ENCODE results near the gene SBF2. TPM values are rescaled to one million over a fixed set of nuclear protein-coding genes. Genes with fewer than 3 reads are reported as not detected.

The SBF2 gene
- total RNA-seq, 4 donors from 2014 or later, result 19.3 to 28.1 (median 25.8) TPM

DNA sequence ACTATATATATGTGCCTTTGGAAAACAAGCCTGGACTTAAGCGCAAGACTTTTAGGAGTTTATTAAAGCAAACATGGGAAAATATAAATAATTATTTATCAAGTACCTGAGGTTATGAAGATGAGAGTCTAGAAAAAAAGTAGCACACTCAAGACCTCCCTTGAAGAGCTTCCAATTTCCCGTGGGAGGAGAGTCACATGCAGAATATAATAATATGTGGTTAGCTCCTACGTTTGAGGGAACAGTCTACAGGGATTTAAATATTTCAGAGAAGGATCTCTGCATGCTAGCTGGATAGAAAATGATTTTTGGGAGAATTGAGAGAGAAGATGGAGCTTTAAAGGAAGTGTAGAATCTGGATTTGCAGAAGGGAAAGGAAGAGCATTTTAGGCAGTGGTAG lies 446.4 kb downstream of the SBF2 start:
- ATAC-seq (no peak), DNase-seq (no peak)
- TF ChIP-seq, protein P1, sequence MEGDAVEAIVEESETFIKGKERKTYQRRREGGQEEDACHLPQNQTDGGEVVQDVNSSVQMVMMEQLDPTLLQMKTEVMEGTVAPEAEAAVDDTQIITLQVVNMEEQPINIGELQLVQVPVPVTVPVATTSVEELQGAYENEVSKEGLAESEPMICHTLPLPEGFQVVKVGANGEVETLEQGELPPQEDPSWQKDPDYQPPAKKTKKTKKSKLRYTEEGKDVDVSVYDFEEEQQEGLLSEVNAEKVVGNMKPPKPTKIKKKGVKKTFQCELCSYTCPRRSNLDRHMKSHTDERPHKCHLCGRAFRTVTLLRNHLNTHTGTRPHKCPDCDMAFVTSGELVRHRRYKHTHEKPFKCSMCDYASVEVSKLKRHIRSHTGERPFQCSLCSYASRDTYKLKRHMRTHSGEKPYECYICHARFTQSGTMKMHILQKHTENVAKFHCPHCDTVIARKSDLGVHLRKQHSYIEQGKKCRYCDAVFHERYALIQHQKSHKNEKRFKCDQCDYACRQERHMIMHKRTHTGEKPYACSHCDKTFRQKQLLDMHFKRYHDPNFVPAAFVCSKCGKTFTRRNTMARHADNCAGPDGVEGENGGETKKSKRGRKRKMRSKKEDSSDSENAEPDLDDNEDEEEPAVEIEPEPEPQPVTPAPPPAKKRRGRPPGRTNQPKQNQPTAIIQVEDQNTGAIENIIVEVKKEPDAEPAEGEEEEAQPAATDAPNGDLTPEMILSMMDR (IDR thresholded peaks at IDR 0.05 in 4 of 5, conservative IDR thresholded peaks at IDR 0.05 in 1 of 5), result no peak
- no peak for TF ChIP-seq POLR2A (IDR thresholded peaks at IDR 0.05)
- Histone ChIP-seq H3K9me3 (no peaks in the 10 kb centered on the region), H3K36me3 (peaks cover 0 to 26% of the 10 kb centered on the region in 2 donors), H3K4me3 (no peak overlapping the region), H3K27me3 (no peaks in the 10 kb centered on the region), H3K27ac (no peak overlapping the region), H3K4me1 (no peaks in the 10 kb centered on the region)
- in situ Hi-C loops (cut with MboI; ENCODE audit: low sequenced_read_pairs in 4 of 4) (no loop called here), intact Hi-C loops (cut with DNase I; ENCODE audit: low total_unique reads) (no loop called here)

DNA sequence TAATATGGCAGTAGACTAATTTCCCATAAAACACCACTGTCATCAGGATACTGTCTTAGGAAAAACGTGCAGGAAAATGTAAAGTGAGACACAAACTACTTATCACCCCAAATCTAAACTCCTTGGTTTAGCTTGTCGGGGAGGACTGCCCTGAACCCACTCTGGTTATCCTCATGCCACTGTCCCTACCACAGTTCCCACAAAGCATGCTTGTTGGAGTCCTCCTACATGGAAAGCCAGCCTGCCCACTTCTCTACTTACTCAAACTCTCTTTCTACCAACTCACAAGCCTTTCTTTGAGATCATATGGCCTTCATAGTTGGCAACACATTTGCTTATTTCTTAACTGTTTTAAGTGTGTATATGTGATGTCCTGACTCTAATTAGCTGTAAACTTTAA lies 451.1 kb downstream of the SBF2 start:
- H3K36me3 ChIP-seq, result peaks cover 0 to 34% of the 10 kb centered on the region in 2 donors

DNA sequence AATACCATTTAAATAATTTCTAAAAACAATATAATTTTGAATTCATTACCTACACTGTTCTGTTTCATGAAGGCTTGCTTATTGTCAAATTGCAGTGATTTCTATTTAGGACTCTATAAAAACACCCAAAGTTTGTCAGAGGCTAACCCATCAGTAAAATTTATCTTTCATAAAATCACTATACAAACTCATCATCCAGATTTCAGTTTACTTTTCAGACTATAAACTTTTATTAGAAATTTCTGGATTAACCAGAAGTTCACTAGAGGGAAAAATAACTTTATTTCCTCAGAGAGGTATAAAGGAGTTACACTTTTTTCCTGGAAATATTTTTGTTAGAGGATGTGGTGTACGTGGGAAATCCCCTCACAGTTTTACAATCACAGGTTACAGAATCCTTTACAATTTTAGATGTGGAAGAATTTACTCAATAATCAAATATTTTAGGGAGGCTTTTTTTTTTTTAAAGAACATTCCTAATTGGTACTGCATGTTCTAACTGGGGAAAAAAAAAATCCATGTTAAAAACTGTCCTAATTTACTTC lies 453.5 kb downstream of the SBF2 start:
- Histone ChIP-seq H3K4me3 (no peak overlapping the region), H3K9me3 (no peaks in the 10 kb centered on the region), H3K27me3 (no peaks in the 10 kb centered on the region), H3K27ac (peak overlapping the region in 1 of 4 donors; percentile 30), H3K36me3 (peaks cover 0 to 23% of the 10 kb centered on the region in 2 donors), H3K4me1 (no peaks in the 10 kb centered on the region)
- TF ChIP-seq, protein P1 (IDR thresholded peaks at IDR 0.05 in 4 of 5, conservative IDR thresholded peaks at IDR 0.05 in 1 of 5), result no peak
- TF ChIP-seq POLR2A (IDR thresholded peaks at IDR 0.05), result no peak
- DNase-seq (no peak), ATAC-seq (peak in 1 of 2 donors; percentile 36)
- intact Hi-C loops (cut with DNase I; ENCODE audit: low total_unique reads), result no loop called here
- in situ Hi-C loops (cut with MboI; ENCODE audit: low sequenced_read_pairs in 4 of 4), result no loop called here

More for the DNA sequence above, 451.1 kb downstream of the SBF2 start:
- H3K9me3 ChIP-seq, result no peaks in the 10 kb centered on the region
- no peaks in the 10 kb centered on the region for H3K27me3 ChIP-seq
- H3K4me1 ChIP-seq, result no peaks in the 10 kb centered on the region
- intact Hi-C loops (cut with DNase I; ENCODE audit: low total_unique reads) (no loop called here), in situ Hi-C loops (cut with MboI; ENCODE audit: low sequenced_read_pairs in 4 of 4) (no loop called here)
- no peak for TF ChIP-seq POLR2A (IDR thresholded peaks at IDR 0.05)
- TF ChIP-seq, protein P1 (IDR thresholded peaks at IDR 0.05 in 4 of 5, conservative IDR thresholded peaks at IDR 0.05 in 1 of 5), result no peak
- H3K27ac ChIP-seq, result no peak overlapping the region
- ATAC-seq, result no peak
- no peak overlapping the region for H3K4me3 ChIP-seq
- no peak for DNase-seq

DNA sequence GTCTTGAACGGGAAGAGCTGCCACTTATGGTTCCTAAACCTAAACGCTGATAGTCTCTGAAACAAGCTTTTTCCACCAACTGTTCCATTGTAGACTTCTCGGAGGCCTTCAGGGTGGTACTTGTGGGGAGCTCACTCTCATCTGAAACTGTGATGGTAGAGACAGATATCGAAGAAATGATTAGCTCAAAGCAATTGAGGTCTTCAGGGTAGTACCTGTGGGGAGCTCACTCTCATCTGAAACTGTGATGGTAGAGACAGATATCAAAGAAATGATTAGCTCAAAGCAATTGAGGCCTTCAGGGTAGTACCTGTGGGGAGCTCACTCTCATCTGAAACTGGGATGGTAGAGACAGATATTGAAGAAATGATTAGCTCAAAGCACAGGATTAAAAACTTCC lies 454.5 kb downstream of the SBF2 start:
- intact Hi-C loops (cut with DNase I; ENCODE audit: low total_unique reads), result no loop called here
- no peaks in the 10 kb centered on the region for H3K9me3 ChIP-seq
- no peak for ATAC-seq
- DNase-seq, result no peak
- TF ChIP-seq POLR2A (IDR thresholded peaks at IDR 0.05), result no peak
- TF ChIP-seq, protein P1 (IDR thresholded peaks at IDR 0.05 in 4 of 5, conservative IDR thresholded peaks at IDR 0.05 in 1 of 5), result no peak
- in situ Hi-C loops (cut with MboI; ENCODE audit: low sequenced_read_pairs in 4 of 4), result no loop called here
- no peaks in the 10 kb centered on the region for H3K4me1 ChIP-seq
- H3K4me3 ChIP-seq, result no peak overlapping the region
- peaks cover 0 to 19% of the 10 kb centered on the region in 2 donors for H3K36me3 ChIP-seq
- no peaks in the 10 kb centered on the region for H3K27me3 ChIP-seq
- peak overlapping the region in 1 of 4 donors; percentile 8 for H3K27ac ChIP-seq

DNA sequence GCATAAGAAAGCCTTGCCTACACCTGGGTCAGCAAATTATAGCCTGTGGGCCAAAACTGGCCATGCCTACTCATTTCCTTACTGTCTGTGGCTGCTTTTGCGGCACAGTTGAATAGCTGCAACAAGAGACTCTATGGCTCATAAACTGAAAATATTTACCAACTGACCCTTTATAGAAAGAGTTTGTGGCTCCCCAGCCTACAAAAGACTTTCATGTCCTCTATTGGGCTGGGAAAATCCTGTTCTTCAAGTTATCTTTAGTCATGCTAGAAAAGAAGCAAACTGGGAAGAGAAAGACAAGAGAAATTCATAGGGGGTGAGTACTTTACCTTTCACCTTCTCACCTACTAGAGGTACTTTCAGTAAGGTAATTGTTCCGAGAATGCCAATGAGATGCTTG lies 455.1 kb downstream of the SBF2 start:
- intact Hi-C loops (cut with DNase I; ENCODE audit: low total_unique reads) (no loop called here), in situ Hi-C loops (cut with MboI; ENCODE audit: low sequenced_read_pairs in 4 of 4) (no loop called here)
- Histone ChIP-seq H3K36me3 (peaks cover 0 to 19% of the 10 kb centered on the region in 2 donors), H3K27ac (peak overlapping the region in 1 of 4 donors; percentile 8), H3K4me1 (no peaks in the 10 kb centered on the region), H3K9me3 (no peaks in the 10 kb centered on the region), H3K4me3 (no peak overlapping the region), H3K27me3 (no peaks in the 10 kb centered on the region)
- no peak for ATAC-seq
- no peak for DNase-seq
- TF ChIP-seq POLR2A (IDR thresholded peaks at IDR 0.05), result no peak
- TF ChIP-seq, protein P1 (IDR thresholded peaks at IDR 0.05 in 4 of 5, conservative IDR thresholded peaks at IDR 0.05 in 1 of 5), result no peak

All from gastrocnemius medialis (tissue), 4 donors.